Spleen (tissue), 11 donors: ENCODE measurements around the gene DTNA. TPM values are rescaled to one million over a fixed set of nuclear protein-coding genes. Genes with fewer than 3 reads are reported as not detected.
"Not testable (repeated sequence)": the region's sequence is repeated elsewhere in the genome, so short reads cannot be mapped to it uniquely, and the experiment has no call there.

ENCODE experiments used
- DNase-seq: peaks from one replicate; pipeline ENCODE4 v3.0.0-alpha.2; 2020
- H3K27ac ChIP-seq, 8 donors: fragments of 200-600 bp; sonication (generic) in 7 of 8; 1 replicate in 4 of 8; 2 replicates in 4 of 8; pipeline versions ENCODE4 v1.5.0 to v1.8.0; 2016 to 2021; ENCODE audit warnings: inconsistent platforms in 4 of 8, mild to moderate bottlenecking in 4 of 8, moderate library complexity in 1 of 8
- H3K27me3 ChIP-seq, 7 donors: fragments of 200-600 bp; sonication (generic) in 6 of 7; replicated peaks in 1 of 7; 1 replicate in 4 of 7; 2 replicates in 3 of 7; pipeline versions ENCODE4 v1.5.0 to v1.8.0; 2016 to 2021; ENCODE audit warnings: inconsistent platforms in 3 of 7, mild to moderate bottlenecking in 1 of 7
- H3K36me3 ChIP-seq, 6 donors: fragments of 200-600 bp; sonication (generic) in 5 of 6; 1 replicate in 4 of 6; 2 replicates in 2 of 6; pipeline versions ENCODE4 v1.5.0 to v1.8.0; 2016 to 2021; ENCODE audit warnings: inconsistent platforms in 2 of 6
- H3K4me1 ChIP-seq, 6 donors: fragments of 200-600 bp; sonication (generic) in 5 of 6; 1 replicate in 3 of 6; 2 replicates in 3 of 6; pipeline versions ENCODE4 v1.5.0 to v1.8.0; 2016 to 2021; ENCODE audit warnings: inconsistent platforms in 3 of 6
- H3K4me3 ChIP-seq, 8 donors: fragments of 200-600 bp; sonication (generic) in 7 of 8; 1 replicate in 4 of 8; 2 replicates in 4 of 8; pipeline versions ENCODE4 v1.5.0 to v1.8.0; 2016 to 2021; ENCODE audit warnings: inconsistent platforms in 4 of 8, mild to moderate bottlenecking in 4 of 8, moderate library complexity in 2 of 8
- H3K9me3 ChIP-seq, 8 donors: fragments of 200-600 bp; sonication (generic) in 7 of 8; 1 replicate in 4 of 8; 2 replicates in 4 of 8; pipeline versions ENCODE4 v1.5.0 to v1.8.0; 2016 to 2021; ENCODE audit warnings: inconsistent platforms in 4 of 8
- POLR2A ChIP-seq, 3 donors: fragments of 450-650 bp; IDR thresholded peaks; one replicate each; pipeline ENCODE4 v1.5.1; 2017; ENCODE audit warnings: antibody characterized with exemption in 3 of 3, mild to moderate bottlenecking in 1 of 3
- POLR2AphosphoS5 ChIP-seq, 3 donors: sonication (generic); formaldehyde crosslinking; IDR thresholded peaks; one replicate each; pipeline ENCODE4 v1.5.1; 2017; ENCODE audit warnings: antibody characterized with exemption in 3 of 3
- WGBS, 5 donors: extraction: QIAGEN DNeasy Blood & Tissue Kit in 3 of 5; methylation state at CpG; one replicate each; pipeline versions ENCODE4 v1.1.5 to v1.1.7; 2013 to 2018; 5-methylcytosine and 5-hydroxymethylcytosine counted together
- intact Hi-C: fragments of 100-400 bp; cut with DNase I; formaldehyde crosslinking; loops from one replicate; pipeline ENCODE4 v1.15.0; 2023; ENCODE audit warnings: low total_unique reads
- polyA plus RNA-seq, 3 donors: library from polyadenylated mRNA; stranded (reverse); fragments of 200-250 nt; gene quantifications; one replicate each; pipeline ENCODE4 v1.2.1, GENCODE V29; 2013
- total RNA-seq, 7 donors: library from RNA; depleted of rRNA in 3 of 7; stranded (reverse); fragments of >200 nt in 3 of 7; fragmentation: NEBNext Ultra II Directional in 4 of 7; extraction: Animal tissue kit (Norgen Biotek cat#: 25700) in 4 of 7; gene quantifications; one replicate each; pipeline versions ENCODE4 v1.1.0 to v1.2.1, GENCODE V29; 2016 to 2021
- TF ChIP-seq, protein P1 (sequence below), 11 experiments: fragments of 200-600 bp in 7 of 11; fragments of 450-650 bp in 4 of 11; sonication (generic) in 4 of 11; IDR thresholded peaks in 8 of 11; conservative IDR thresholded peaks in 3 of 11; 1 replicate in 7 of 11; 2 replicates in 4 of 11; pipeline versions ENCODE4 v1.4.0 to v1.8.0; 2016 to 2021; ENCODE audit warnings: antibody characterized with exemption in 11 of 11, inconsistent platforms in 4 of 11, mild to moderate bottlenecking in 1 of 11
- donor health status: healthy with polysubstance abuse.
- donor health status: DM: no; HTN: no; CAD: no; lungs with moderate emphysema.
- donor health status: DM: no; HTN: no; CAD: no.
- donor health status: Bipolar disorder and iron deficiency.
- donor health status: healthy.
- donor health status: DM: no; HTN: no; CAD: no.
- donor health status: DM: yes; HTN: yes; CAD: no.

DTNA gene
- total and polyA plus RNA-seq, 10 donors, result 3.0 to 29.2 (median 14.2) TPM

DNA sequence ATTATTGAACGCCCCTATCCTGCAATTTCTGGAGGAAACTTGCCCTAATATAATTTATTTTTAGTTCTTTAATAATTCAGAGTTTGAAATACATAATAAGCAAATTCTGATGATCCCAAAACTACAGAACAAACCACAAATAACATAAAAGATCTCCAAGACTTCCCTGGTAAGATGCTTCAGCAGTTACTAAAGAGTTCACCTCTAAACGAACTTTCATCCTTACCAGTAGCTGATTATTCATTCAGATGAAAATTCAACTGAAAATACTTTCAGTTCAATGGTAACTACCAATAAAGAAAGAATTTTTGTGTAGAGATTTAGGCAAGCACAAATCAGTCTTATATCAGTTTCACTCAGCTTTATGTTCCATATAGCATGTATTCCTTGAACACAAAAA is 201.0 kb downstream of the DTNA start:
- TF ChIP-seq, protein P1, sequence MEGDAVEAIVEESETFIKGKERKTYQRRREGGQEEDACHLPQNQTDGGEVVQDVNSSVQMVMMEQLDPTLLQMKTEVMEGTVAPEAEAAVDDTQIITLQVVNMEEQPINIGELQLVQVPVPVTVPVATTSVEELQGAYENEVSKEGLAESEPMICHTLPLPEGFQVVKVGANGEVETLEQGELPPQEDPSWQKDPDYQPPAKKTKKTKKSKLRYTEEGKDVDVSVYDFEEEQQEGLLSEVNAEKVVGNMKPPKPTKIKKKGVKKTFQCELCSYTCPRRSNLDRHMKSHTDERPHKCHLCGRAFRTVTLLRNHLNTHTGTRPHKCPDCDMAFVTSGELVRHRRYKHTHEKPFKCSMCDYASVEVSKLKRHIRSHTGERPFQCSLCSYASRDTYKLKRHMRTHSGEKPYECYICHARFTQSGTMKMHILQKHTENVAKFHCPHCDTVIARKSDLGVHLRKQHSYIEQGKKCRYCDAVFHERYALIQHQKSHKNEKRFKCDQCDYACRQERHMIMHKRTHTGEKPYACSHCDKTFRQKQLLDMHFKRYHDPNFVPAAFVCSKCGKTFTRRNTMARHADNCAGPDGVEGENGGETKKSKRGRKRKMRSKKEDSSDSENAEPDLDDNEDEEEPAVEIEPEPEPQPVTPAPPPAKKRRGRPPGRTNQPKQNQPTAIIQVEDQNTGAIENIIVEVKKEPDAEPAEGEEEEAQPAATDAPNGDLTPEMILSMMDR (IDR thresholded peaks at IDR 0.05 in 8 of 11, conservative IDR thresholded peaks at IDR 0.05 in 3 of 11), result no peak
- TF ChIP-seq POLR2A (IDR thresholded peaks at IDR 0.05), result no peak
- no peak for TF ChIP-seq POLR2AphosphoS5 (IDR thresholded peaks at IDR 0.05)
- peaks cover 0 to 11% (median 6%) of the 10 kb centered on the region in 8 donors for H3K9me3 ChIP-seq
- H3K4me1 ChIP-seq, result no peaks in the 10 kb centered on the region
- no peak for DNase-seq
- no peak overlapping the region for H3K27ac ChIP-seq
- no peaks in the 10 kb centered on the region for H3K36me3 ChIP-seq
- H3K4me3 ChIP-seq, result no peak overlapping the region
- WGBS, 5 donors, result 62 to 73% (median 67%) methylated on average over 2 of the region's 2 CpGs
- intact Hi-C loops, result no loop called here
- H3K27me3 ChIP-seq, result peaks cover 0 to 3% (median 0%) of the 10 kb centered on the region in 7 donors

DNA sequence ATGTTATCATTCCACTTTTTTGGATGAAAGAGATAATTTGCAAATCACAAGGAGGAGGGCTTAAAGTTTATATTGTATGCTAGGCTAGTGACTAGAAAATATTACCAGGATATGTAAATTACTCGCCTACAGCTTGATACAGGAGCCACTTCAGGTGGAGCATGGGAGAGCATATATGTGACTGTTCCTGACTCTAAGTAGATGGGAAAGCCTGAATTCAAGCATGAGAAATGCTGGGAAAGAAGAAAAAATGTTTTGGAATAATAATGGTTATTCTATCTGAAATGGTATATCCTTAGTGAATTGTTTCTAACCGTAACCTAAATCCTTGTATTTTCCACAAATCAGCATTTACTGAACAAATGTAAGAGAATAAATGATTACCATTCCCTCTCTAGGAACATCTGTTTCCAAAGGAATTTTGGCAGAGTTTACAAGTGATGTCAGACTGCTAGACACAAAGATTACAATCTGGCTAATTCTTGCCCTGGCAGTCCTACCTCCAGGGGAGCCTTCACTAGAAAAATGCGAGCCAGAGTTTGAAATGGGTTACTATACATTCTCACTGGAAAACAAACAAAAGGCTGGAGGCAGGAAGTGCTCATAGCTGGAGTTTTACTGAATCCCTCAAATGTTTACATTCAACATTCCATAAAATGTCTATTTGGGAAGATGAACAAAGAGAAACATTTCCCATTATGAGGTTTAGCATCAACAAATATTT is 201.7 kb downstream of the DTNA start:
- Histone ChIP-seq H3K27me3 (peaks cover 0 to 3% (median 0%) of the 10 kb centered on the region in 7 donors), H3K9me3 (peaks cover 0 to 5% (median 0%) of the 10 kb centered on the region in 8 donors), H3K36me3 (no peaks in the 10 kb centered on the region), H3K4me1 (no peaks in the 10 kb centered on the region), H3K4me3 (no peak overlapping the region), H3K27ac (no peak overlapping the region)
- DNase-seq, result no peak
- TF ChIP-seq POLR2AphosphoS5 (IDR thresholded peaks at IDR 0.05) (no peak), POLR2A (IDR thresholded peaks at IDR 0.05) (no peak)
- intact Hi-C loops, result no loop called here
- 77 to 87% (median 82%) methylated on average over 3 of the region's 3 CpGs for WGBS, 5 donors

DNA sequence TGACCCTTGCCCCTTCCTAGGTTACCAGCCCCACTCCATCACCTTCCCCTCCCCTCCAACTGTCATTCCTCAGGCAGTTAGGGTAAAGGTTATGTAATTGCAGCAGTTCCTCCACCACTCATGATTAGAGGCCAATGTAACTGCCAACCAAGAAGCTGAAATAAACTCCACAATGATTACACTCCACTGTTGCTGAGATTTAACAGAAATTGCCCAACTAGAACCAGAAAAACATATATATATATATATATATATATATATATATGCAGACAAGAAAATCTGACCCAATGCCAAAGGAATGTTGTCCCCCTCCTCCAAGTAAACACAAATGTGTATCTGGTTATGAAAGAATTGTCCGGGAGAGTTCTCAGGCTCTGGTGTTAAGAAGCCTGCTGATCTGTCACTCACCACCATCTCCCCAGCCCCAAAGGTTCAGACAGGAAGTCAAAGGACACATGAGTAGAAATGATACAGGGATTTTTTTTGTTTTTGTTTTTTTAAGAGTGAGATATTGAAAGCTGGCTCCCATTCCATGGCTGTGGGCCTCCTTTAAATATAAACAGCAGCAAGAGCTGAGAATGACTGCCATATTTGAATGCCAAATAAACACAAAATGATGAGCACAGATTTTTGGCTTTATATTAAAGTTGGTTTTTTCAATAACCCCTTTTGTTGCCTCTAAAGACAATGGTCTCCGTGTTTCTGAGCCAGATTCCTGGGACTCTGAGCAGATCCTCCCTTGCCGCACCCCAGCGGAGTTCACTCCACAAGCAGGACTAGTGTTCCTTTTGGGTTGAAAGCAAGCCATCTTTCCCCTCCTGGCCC is 204.0 kb downstream of the DTNA start:
- no peak for TF ChIP-seq POLR2A (IDR thresholded peaks at IDR 0.05)
- TF ChIP-seq, protein P1 (IDR thresholded peaks at IDR 0.05 in 8 of 11, conservative IDR thresholded peaks at IDR 0.05 in 3 of 11), result no peak
- TF ChIP-seq POLR2AphosphoS5 (IDR thresholded peaks at IDR 0.05), result no peak
- no peaks in the 10 kb centered on the region for H3K36me3 ChIP-seq
- intact Hi-C loops, result no loop called here
- WGBS, 5 donors, result 84 to 90% (median 87%) methylated on average over 4 of the region's 4 CpGs
- H3K27me3 ChIP-seq, result peaks cover 0 to 3% (median 0%) of the 10 kb centered on the region in 7 donors
- no peaks in the 10 kb centered on the region for H3K9me3 ChIP-seq
- no peak overlapping the region for H3K27ac ChIP-seq
- no peak overlapping the region for H3K4me3 ChIP-seq
- DNase-seq, result no peak
- no peaks in the 10 kb centered on the region for H3K4me1 ChIP-seq

DNA sequence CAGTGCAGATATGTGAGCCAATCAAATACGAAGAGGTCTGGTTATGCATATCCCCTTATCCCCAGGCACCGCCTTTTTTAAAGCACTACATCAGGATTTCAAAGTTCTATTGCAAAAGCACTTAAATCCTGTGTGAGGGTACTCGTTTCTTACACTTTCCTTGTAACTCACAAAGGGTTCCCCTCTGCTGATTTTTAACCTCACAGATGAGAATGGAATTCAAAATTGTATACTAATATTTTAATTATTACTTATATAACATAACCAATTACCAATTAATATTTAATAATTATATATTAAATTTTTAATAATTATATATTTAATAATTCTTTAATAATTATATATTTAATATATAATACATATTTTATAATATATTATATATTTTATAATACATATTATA is 204.9 kb downstream of the DTNA start:
- H3K36me3 ChIP-seq, result no peaks in the 10 kb centered on the region
- TF ChIP-seq POLR2A (IDR thresholded peaks at IDR 0.05), result no peak
- TF ChIP-seq, protein P1 (IDR thresholded peaks at IDR 0.05 in 8 of 11, conservative IDR thresholded peaks at IDR 0.05 in 3 of 11), result no peak
- no peak overlapping the region for H3K27ac ChIP-seq
- no peaks in the 10 kb centered on the region for H3K4me1 ChIP-seq
- intact Hi-C loops, result no loop called here
- H3K4me3 ChIP-seq, result no peak overlapping the region
- H3K27me3 ChIP-seq, result peaks cover 0 to 3% (median 0%) of the 10 kb centered on the region in 7 donors
- no peaks in the 10 kb centered on the region for H3K9me3 ChIP-seq
- WGBS, 5 donors, result 70 to 81% (median 72%) methylated on average over 3 of the region's 3 CpGs
- no peak for DNase-seq

GRCh38 chr18:34916539-34916938 is 206.4 kb downstream of the DTNA start:
- H3K9me3 ChIP-seq, H3K4me3 ChIP-seq, H3K27me3 ChIP-seq, H3K36me3 ChIP-seq, H3K27ac ChIP-seq, DNase-seq, H3K4me1 ChIP-seq, intact Hi-C loops: not testable (repeated sequence)
- WGBS, 5 donors, result 95 to 97% (median 96%) methylated on average over 7 of the region's 7 CpGs
